ENCODE results near the gene ZNF385C. TPM values are rescaled to one million over a fixed set of nuclear protein-coding genes. Genes with fewer than 3 reads are reported as not detected.

The ZNF385C gene
- total RNA-seq, 1 donor: not detected

DNA sequence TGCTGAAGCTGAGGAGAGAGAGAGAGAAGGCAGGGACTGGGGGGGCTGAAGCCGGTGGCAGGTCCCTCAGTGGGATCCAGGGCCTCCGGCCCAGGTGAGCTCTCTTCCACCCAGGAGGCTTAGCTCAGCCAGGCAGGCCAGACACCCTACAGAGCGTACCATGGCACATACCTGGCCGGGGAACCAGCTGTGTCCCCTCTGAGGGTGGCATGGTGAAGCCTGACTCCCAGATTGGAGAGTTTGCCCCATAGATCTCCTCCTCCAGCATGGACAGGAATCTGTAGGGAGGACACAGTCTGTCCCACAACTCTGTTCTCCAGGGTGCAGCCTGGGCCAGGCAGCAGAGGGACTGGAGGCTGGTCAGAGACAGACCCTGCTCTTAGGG is 19.8 kb upstream of the ZNF385C start:
- no peak overlapping the region for H3K4me3 ChIP-seq (ENCODE audit: low read depth, low read length)
- no peak for DNase-seq (ENCODE audit: low read depth)
- TF ChIP-seq, protein P1, sequence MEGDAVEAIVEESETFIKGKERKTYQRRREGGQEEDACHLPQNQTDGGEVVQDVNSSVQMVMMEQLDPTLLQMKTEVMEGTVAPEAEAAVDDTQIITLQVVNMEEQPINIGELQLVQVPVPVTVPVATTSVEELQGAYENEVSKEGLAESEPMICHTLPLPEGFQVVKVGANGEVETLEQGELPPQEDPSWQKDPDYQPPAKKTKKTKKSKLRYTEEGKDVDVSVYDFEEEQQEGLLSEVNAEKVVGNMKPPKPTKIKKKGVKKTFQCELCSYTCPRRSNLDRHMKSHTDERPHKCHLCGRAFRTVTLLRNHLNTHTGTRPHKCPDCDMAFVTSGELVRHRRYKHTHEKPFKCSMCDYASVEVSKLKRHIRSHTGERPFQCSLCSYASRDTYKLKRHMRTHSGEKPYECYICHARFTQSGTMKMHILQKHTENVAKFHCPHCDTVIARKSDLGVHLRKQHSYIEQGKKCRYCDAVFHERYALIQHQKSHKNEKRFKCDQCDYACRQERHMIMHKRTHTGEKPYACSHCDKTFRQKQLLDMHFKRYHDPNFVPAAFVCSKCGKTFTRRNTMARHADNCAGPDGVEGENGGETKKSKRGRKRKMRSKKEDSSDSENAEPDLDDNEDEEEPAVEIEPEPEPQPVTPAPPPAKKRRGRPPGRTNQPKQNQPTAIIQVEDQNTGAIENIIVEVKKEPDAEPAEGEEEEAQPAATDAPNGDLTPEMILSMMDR (IDR thresholded peaks at IDR 0.05; ENCODE audit: insufficient read depth, low read depth, low read length): no peak

GRCh38 chr17:42117397-42118125 is 19.3 kb upstream of the ZNF385C start:
- no peak overlapping the region for H3K4me3 ChIP-seq (ENCODE audit: low read depth, low read length)
- no peak for DNase-seq (ENCODE audit: low read depth)
- TF ChIP-seq, protein P1 (IDR thresholded peaks at IDR 0.05; ENCODE audit: insufficient read depth, low read depth, low read length): no peak

GRCh38 chr17:42116705-42117396 is 18.6 kb upstream of the ZNF385C start:
- no peak overlapping the region for H3K4me3 ChIP-seq (ENCODE audit: low read depth, low read length)
- DNase-seq (ENCODE audit: low read depth): peak; percentile 84
- TF ChIP-seq, protein P1 (IDR thresholded peaks at IDR 0.05; ENCODE audit: insufficient read depth, low read depth, low read length): peak; percentile 81

GRCh38 chr17:42114118-42114517 is 15.8 kb upstream of the ZNF385C start:
- DNase-seq (ENCODE audit: low read depth): no peak
- TF ChIP-seq, protein P1 (IDR thresholded peaks at IDR 0.05; ENCODE audit: insufficient read depth, low read depth, low read length): no peak
- H3K4me3 ChIP-seq (ENCODE audit: low read depth, low read length): no peak overlapping the region

GRCh38 chr17:42113293-42114069 is 15.2 kb upstream of the ZNF385C start:
- TF ChIP-seq, protein P1 (IDR thresholded peaks at IDR 0.05; ENCODE audit: insufficient read depth, low read depth, low read length): no peak
- H3K4me3 ChIP-seq (ENCODE audit: low read depth, low read length): no peak overlapping the region
- no peak for DNase-seq (ENCODE audit: low read depth)

DNA sequence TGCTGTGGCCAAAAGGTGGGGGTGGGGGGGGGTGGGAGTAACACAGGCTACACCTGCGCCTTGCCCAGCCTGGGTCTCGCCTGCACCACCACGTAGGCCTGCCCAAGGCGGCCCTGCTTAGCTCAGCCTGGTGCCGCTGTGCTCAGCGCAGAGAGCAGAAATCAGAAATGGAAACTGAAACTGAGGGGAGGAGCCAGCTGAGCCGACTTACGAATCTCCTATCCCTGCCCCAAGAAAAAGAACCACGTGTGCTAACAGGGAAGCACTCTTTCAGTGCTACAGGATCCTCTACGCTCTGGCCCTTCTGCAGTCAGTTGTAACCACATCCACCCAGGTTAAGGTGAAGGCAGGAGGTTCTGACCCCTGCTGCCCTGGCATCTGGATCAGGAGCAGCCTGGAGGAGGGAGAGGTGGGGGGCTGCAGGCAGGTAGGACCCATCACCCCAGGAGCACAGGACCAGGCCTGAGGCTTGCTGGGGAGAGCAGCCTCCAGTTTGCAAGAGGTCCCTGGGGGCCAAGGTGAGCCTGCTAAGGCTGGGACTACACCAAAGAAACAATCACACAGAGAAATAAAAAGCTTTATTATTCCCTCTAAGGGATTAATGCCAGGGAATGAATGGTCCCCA is 14.4 kb upstream of the ZNF385C start, which contains the start of gene DHX58:
Gene DHX58 (minus strand): TSS at position 163 of the 625 bp plus-strand sequence. CDS start 822 bp downstream, outside the sequence.
- peak; percentile 90 for DNase-seq (ENCODE audit: low read depth)
- H3K4me3 ChIP-seq (ENCODE audit: low read depth, low read length): peak within 1 kb of the TSS; percentile 68
- TF ChIP-seq, protein P1 (IDR thresholded peaks at IDR 0.05; ENCODE audit: insufficient read depth, low read depth, low read length): no peak

All from fibroblast of villous mesenchyme (primary cell).